ENCODE results near the gene PITPNM3. TPM values are rescaled to one million over a fixed set of nuclear protein-coding genes. Genes with fewer than 3 reads are reported as not detected.

The PITPNM3 gene
- total RNA-seq, 2 donors from 2014 or later: 11.3 to 18.2 TPM

DNA sequence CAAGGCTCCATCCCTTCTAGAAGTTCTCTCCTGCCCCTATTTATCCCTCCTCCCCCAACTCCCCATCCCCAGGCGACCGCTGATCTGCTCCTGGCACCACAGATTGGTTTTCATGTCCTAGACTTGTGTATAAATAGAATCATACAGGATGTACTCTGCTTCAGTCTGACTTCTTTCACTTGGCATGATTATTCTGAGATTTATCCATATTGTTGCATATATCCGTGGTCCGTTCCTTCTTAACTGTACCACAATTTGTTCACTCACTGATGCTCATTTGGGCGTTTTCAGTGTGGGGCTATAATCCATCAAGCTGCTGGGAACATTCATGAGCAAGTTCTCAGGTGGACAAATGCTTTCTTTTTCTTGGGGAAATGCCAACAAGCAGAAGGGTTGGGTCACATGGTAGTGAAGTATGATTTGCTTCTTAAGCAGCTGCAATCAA lies 23.9 kb downstream of the PITPNM3 start:
- intact Hi-C loops (cut with DNase I): no loop called here
- TF ChIP-seq, protein P1, sequence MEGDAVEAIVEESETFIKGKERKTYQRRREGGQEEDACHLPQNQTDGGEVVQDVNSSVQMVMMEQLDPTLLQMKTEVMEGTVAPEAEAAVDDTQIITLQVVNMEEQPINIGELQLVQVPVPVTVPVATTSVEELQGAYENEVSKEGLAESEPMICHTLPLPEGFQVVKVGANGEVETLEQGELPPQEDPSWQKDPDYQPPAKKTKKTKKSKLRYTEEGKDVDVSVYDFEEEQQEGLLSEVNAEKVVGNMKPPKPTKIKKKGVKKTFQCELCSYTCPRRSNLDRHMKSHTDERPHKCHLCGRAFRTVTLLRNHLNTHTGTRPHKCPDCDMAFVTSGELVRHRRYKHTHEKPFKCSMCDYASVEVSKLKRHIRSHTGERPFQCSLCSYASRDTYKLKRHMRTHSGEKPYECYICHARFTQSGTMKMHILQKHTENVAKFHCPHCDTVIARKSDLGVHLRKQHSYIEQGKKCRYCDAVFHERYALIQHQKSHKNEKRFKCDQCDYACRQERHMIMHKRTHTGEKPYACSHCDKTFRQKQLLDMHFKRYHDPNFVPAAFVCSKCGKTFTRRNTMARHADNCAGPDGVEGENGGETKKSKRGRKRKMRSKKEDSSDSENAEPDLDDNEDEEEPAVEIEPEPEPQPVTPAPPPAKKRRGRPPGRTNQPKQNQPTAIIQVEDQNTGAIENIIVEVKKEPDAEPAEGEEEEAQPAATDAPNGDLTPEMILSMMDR (IDR thresholded peaks at IDR 0.05): no peak
- H3K4me1 ChIP-seq: no peaks in the 10 kb centered on the region
- no peaks in the 10 kb centered on the region for H3K36me3 ChIP-seq
- no peak overlapping the region for H3K9ac ChIP-seq (ENCODE audit: low read depth in 2 of 2, low read length in 2 of 2)
- no peak for DNase-seq
- H3K9me3 ChIP-seq: no peaks in the 10 kb centered on the region
- H3K27ac ChIP-seq: no peak overlapping the region
- H3K4me3 ChIP-seq: no peak overlapping the region
- H3K27me3 ChIP-seq: no peaks in the 10 kb centered on the region

DNA sequence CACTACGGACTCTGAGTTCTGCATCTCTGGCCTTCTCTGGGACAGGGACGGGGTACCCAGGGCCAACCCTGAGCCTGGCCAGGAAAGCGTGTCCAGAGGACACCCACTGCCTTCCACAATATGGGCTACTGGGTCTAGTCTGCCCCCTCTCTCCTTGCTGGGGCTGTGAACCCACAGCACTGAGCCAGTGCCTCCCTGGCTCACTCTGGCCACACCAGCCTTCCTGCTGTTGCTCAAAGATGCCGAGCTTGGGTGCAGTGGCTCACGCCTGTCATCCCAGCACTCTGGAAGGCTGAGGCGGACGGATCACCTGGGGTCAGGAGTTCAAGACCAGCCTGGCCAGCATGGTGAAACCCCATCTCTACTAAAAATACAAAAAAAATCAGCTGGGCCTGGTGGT lies 24.8 kb downstream of the PITPNM3 start:
- Histone ChIP-seq H3K36me3 (no peaks in the 10 kb centered on the region), H3K9ac (ENCODE audit: low read depth in 2 of 2, low read length in 2 of 2) (no peak overlapping the region), H3K27ac (no peak overlapping the region), H3K4me3 (no peak overlapping the region), H3K4me1 (no peaks in the 10 kb centered on the region), H3K9me3 (no peaks in the 10 kb centered on the region), H3K27me3 (no peaks in the 10 kb centered on the region)
- TF ChIP-seq, protein P1 (IDR thresholded peaks at IDR 0.05): no peak
- intact Hi-C loops (cut with DNase I): no loop called here
- DNase-seq: no peak

DNA sequence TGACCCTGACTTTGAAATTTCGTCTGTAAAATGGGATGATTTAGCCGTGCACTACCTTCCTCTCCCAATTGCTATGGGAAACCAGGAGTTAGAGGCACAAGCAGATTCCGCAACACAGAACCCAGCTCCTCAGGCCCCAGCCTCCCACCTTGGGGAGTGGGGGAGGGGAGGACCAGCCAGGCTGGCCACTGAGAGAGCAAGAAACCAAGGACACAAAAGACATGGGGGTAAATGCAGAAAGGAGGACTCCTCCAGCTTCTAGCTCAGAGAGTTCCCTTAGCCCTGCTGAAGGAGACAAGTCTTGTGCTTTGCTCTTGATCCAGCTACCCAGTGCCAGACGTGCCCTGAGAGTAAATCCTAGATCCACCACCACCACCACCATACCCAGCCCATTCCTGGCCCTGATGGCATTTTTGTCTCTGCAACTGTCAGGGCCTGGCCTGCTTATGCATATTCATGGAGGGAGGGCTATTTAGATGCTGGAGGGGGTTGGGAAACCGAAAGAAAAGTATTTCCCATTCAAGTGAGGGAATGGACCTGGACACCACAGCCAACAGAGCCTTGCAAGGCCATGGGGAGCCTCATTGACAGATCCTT lies 25.9 kb downstream of the PITPNM3 start:
- Histone ChIP-seq H3K9me3 (no peaks in the 10 kb centered on the region), H3K27me3 (no peaks in the 10 kb centered on the region), H3K27ac (no peak overlapping the region), H3K4me1 (no peaks in the 10 kb centered on the region), H3K9ac (ENCODE audit: low read depth in 2 of 2, low read length in 2 of 2) (no peak overlapping the region), H3K4me3 (no peak overlapping the region), H3K36me3 (no peaks in the 10 kb centered on the region)
- no peak for DNase-seq
- TF ChIP-seq, protein P1 (IDR thresholded peaks at IDR 0.05): no peak
- intact Hi-C loops (cut with DNase I): no loop called here

DNA sequence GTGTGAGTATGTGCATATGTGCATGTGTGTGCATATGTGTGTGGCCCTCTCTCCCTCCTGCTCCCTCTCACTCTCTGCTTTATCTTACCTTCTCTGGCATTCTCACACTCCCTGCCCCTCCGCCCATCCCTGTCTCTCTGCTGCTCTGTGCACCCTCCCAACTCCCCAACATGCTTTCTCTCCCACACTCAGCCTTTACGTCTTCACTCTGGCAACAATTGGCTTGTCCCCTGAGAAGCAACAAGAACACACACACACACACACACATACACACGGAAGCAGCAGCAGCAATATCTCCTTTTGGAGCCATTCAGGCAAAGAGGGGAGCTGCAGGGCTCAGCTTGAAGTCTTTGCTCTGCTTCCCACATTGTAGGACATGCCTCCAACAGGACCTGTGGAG lies 27.8 kb downstream of the PITPNM3 start:
- H3K27me3 ChIP-seq: no peaks in the 10 kb centered on the region
- no peaks in the 10 kb centered on the region for H3K4me1 ChIP-seq
- no peak overlapping the region for H3K27ac ChIP-seq
- no peaks in the 10 kb centered on the region for H3K9me3 ChIP-seq
- H3K36me3 ChIP-seq: no peaks in the 10 kb centered on the region
- H3K4me3 ChIP-seq: no peak overlapping the region
- no peak for DNase-seq
- intact Hi-C loops (cut with DNase I): no loop called here
- no peak overlapping the region for H3K9ac ChIP-seq (ENCODE audit: low read depth in 2 of 2, low read length in 2 of 2)
- TF ChIP-seq, protein P1 (IDR thresholded peaks at IDR 0.05): no peak

DNA sequence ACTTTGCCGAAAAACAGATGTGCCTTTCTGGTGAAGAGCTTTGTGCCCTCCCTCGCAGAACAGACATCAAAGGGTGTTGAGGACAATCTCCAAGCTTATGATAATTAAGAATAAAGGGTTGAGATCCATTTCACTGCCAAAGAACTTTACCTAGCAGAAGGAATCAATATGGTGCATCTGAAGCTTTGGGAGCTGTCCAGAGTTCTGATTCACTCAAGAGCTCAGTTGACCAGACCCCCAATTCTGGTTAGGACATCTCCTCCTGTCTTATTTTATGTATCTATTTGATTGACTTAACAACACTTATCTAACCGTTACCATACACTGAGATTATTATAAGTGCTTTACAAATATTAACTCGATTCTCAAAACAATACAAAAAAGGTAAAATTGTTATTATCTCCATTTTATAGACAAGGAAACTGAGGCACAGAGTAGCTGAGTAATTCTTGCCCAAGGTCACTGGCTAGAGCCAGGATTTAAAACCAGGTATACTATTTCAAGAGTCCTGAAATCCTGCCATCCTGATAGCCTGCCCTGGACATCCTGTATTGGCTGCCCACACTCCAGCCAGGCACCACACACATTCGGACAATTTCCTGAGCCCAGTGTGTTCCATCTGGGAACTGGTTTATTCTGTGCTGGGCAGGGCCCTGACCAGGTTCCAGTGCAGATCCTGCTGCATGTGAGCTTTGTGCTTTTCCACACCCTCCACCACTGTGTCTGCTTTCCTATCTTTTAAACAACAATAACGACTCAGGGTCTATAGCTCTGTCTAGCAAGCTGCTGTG lies 29.8 kb downstream of the PITPNM3 start:
- Histone ChIP-seq H3K4me3 (no peak overlapping the region), H3K4me1 (no peaks in the 10 kb centered on the region), H3K36me3 (no peaks in the 10 kb centered on the region), H3K9ac (ENCODE audit: low read depth in 2 of 2, low read length in 2 of 2) (no peak overlapping the region), H3K9me3 (no peaks in the 10 kb centered on the region), H3K27ac (no peak overlapping the region), H3K27me3 (no peaks in the 10 kb centered on the region)
- intact Hi-C loops (cut with DNase I): no loop called here
- no peak for DNase-seq
- TF ChIP-seq, protein P1 (IDR thresholded peaks at IDR 0.05): no peak

Data from colonic mucosa (tissue), 4 donors.